Astrocyte (in vitro differentiated cells and primary cell): Measurements from ENCODE around the gene ARHGAP28. TPM values are rescaled to one million over a fixed set of nuclear protein-coding genes. Genes with fewer than 3 reads are reported as not detected.

ENCODE experiments used
- DNase-seq: peaks from one replicate; pipeline ENCODE4 v3.0.0-alpha.2; 2010; ENCODE audit warnings: low read depth
- FAIRE-seq: peaks from 2 replicates; lab custom pipeline; 2011; peaks lifted over from hg19 to GRCh38; lab: Jason Lieb, UNC
- H2AFZ ChIP-seq: 2 replicates; pipeline ENCODE4 v1.6.0; 2012; ENCODE audit warnings: low read depth, low read length, inconsistent platforms
- H3K27ac ChIP-seq: 2 replicates; pipeline ENCODE4 v1.5.1; 2011; ENCODE audit warnings: low read depth, low read length, inconsistent platforms
- H3K27me3 ChIP-seq: 2 replicates; pipeline ENCODE4 v1.6.0; 2011; ENCODE audit warnings: low read length, inconsistent platforms; ENCODE audit not compliant: insufficient read depth
- H3K36me3 ChIP-seq: 2 replicates; pipeline ENCODE4 v1.5.1; 2011; ENCODE audit warnings: low read length, inconsistent platforms; ENCODE audit not compliant: insufficient read depth
- H3K4me1 ChIP-seq: 2 replicates; pipeline ENCODE4 v1.5.1; 2011; ENCODE audit warnings: low read length, inconsistent platforms; ENCODE audit not compliant: insufficient read depth
- H3K4me2 ChIP-seq: 2 replicates; pipeline ENCODE4 v1.6.0; 2012; ENCODE audit warnings: low read length, inconsistent platforms
- H3K4me3 ChIP-seq: 2 replicates; pipeline ENCODE4 v1.5.1; 2011; ENCODE audit warnings: low read depth, mild to moderate bottlenecking, low read length, inconsistent platforms; ENCODE audit not compliant: insufficient read depth
- H3K79me2 ChIP-seq: 2 replicates; pipeline ENCODE4 v1.6.0; 2012; ENCODE audit warnings: mild to moderate bottlenecking, low read length, inconsistent platforms; ENCODE audit not compliant: insufficient read depth
- H3K9ac ChIP-seq: 2 replicates; pipeline ENCODE4 v1.6.0; 2012; ENCODE audit warnings: mild to moderate bottlenecking, low read length, inconsistent platforms
- H3K9me3 ChIP-seq: 2 replicates; pipeline ENCODE4 v1.5.1; 2012; ENCODE audit warnings: low read depth, mild to moderate bottlenecking, low read length, inconsistent platforms; ENCODE audit not compliant: insufficient read depth
- H4K20me1 ChIP-seq: 2 replicates; pipeline ENCODE4 v1.6.0; 2012; ENCODE audit warnings: low read length, inconsistent platforms; ENCODE audit not compliant: insufficient read depth
- H3K27ac Mint-ChIP-seq: one replicate; pipeline ENCODE4 v1.8.0; 2021; ENCODE audit warnings: mild to moderate bottlenecking, mixed read lengths; ENCODE audit not compliant: unreplicated experiment
- H3K27me3 Mint-ChIP-seq: one replicate; pipeline ENCODE4 v1.8.0; 2021; ENCODE audit warnings: low read depth, mixed read lengths; ENCODE audit not compliant: unreplicated experiment
- H3K36me3 Mint-ChIP-seq: one replicate; pipeline ENCODE4 v1.8.0; 2021; ENCODE audit warnings: low read depth, mixed read lengths; ENCODE audit not compliant: unreplicated experiment
- H3K4me1 Mint-ChIP-seq: one replicate; pipeline ENCODE4 v1.8.0; 2021; ENCODE audit warnings: low read depth, mixed read lengths; ENCODE audit not compliant: unreplicated experiment
- H3K4me3 Mint-ChIP-seq: one replicate; pipeline ENCODE4 v1.8.0; 2021; ENCODE audit warnings: mild to moderate bottlenecking, moderate library complexity, mixed read lengths; ENCODE audit not compliant: unreplicated experiment
- H3K9me3 Mint-ChIP-seq: one replicate; pipeline ENCODE4 v1.8.0; 2021; ENCODE audit warnings: mild to moderate bottlenecking, mixed read lengths; ENCODE audit not compliant: unreplicated experiment
- EZH2 ChIP-seq: IDR thresholded peaks from 2 replicates; pipeline ENCODE4 v1.6.1; 2012; ENCODE audit warnings: mild to moderate bottlenecking, low read length, inconsistent platforms; ENCODE audit not compliant: insufficient read depth
- total RNA-seq: library from RNA; stranded (reverse); gene quantifications from 2 replicates; pipeline ENCODE4 v1.2.1, GENCODE V29; 2021
- TF ChIP-seq, protein P1 (sequence below): IDR thresholded peaks from 2 replicates; pipeline ENCODE4 v1.5.1; 2011; ENCODE audit warnings: low read depth, mild to moderate bottlenecking, inconsistent platforms, low read length, moderate library complexity; ENCODE audit not compliant: insufficient read depth

ARHGAP28 gene
- total RNA-seq, 1 donor from 2014 or later, result 15.5 TPM

DNA sequence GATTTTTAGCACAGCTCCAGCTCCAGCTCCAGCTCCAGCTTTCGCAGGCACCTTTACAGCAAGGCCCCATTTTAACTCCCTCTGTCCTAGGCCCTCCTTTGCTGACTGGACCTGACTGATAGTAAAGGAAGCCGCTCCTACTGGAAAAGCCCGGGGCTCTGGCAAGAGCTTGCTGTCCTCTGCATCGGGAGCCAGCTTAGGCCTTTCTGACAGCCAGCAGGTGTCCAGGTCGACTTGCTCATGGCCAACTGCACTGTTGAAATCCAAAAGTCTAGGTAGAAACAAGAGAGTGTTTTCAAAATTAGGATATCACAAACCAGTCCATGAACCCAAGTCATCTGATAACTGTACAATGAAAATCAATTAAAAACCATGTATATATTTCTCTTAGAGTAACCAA lies 227.0 kb downstream of the ARHGAP28 start:
- Histone ChIP-seq H3K27me3 (no peaks in the 10 kb centered on the region), H3K9ac (no peak overlapping the region), H3K9me3 (no peaks in the 10 kb centered on the region), H2AFZ (no peak overlapping the region), H3K4me1 (peaks cover 3% of the 10 kb centered on the region), H3K4me3 (no peak overlapping the region), H3K79me2 (no peaks in the 10 kb centered on the region), H4K20me1 (no peaks in the 10 kb centered on the region), H3K4me2 (no peak overlapping the region), H3K27ac (no peak overlapping the region), H3K36me3 (no peaks in the 10 kb centered on the region)
- Mint-ChIP-seq H3K36me3 (peaks cover 19% of the 10 kb centered on the region), H3K4me1 (peaks cover 29% of the 10 kb centered on the region), H3K27me3 (peaks cover 7% of the 10 kb centered on the region), H3K27ac (no peak overlapping the region), H3K4me3 (no peak overlapping the region), H3K9me3 (peaks cover 3% of the 10 kb centered on the region)
- FAIRE-seq (no peak), DNase-seq (no peak)
- TF ChIP-seq EZH2, result no peak
- TF ChIP-seq, protein P1, sequence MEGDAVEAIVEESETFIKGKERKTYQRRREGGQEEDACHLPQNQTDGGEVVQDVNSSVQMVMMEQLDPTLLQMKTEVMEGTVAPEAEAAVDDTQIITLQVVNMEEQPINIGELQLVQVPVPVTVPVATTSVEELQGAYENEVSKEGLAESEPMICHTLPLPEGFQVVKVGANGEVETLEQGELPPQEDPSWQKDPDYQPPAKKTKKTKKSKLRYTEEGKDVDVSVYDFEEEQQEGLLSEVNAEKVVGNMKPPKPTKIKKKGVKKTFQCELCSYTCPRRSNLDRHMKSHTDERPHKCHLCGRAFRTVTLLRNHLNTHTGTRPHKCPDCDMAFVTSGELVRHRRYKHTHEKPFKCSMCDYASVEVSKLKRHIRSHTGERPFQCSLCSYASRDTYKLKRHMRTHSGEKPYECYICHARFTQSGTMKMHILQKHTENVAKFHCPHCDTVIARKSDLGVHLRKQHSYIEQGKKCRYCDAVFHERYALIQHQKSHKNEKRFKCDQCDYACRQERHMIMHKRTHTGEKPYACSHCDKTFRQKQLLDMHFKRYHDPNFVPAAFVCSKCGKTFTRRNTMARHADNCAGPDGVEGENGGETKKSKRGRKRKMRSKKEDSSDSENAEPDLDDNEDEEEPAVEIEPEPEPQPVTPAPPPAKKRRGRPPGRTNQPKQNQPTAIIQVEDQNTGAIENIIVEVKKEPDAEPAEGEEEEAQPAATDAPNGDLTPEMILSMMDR, result no peak

DNA sequence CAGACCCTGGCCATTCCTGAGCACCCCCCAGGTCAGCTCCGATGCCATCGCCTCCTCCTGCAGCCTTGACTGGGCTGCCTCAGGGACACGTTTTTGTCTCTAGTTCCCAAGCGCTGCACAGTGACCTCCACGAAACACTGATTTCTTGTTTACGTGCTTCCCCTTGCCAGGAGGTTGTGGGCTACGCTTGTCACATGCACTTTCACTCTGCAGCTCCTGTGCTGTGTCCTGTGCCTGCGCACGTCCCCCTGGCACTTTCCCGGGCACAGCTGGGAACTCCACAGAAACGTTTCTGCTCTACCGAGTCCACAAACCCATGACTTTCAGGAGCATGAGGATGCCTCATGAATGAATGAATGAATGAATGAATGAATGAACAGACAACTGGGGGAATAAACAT lies 227.5 kb downstream of the ARHGAP28 start:
- H3K4me1 Mint-ChIP-seq, result peaks cover 32% of the 10 kb centered on the region
- Histone ChIP-seq H3K79me2 (no peaks in the 10 kb centered on the region), H4K20me1 (no peaks in the 10 kb centered on the region), H3K4me3 (no peak overlapping the region), H3K36me3 (no peaks in the 10 kb centered on the region), H3K27ac (no peak overlapping the region), H3K9me3 (no peaks in the 10 kb centered on the region), H2AFZ (no peak overlapping the region), H3K4me1 (peaks cover 4% of the 10 kb centered on the region), H3K4me2 (no peak overlapping the region), H3K27me3 (no peaks in the 10 kb centered on the region), H3K9ac (no peak overlapping the region)
- peaks cover 7% of the 10 kb centered on the region for H3K27me3 Mint-ChIP-seq
- peaks cover 17% of the 10 kb centered on the region for H3K36me3 Mint-ChIP-seq
- peak overlapping the region; percentile 66 for H3K27ac Mint-ChIP-seq
- no peak overlapping the region for H3K4me3 Mint-ChIP-seq
- H3K9me3 Mint-ChIP-seq, result peaks cover 2% of the 10 kb centered on the region
- FAIRE-seq, result no peak
- DNase-seq, result no peak
- TF ChIP-seq, protein P1, result no peak
- no peak for TF ChIP-seq EZH2

DNA sequence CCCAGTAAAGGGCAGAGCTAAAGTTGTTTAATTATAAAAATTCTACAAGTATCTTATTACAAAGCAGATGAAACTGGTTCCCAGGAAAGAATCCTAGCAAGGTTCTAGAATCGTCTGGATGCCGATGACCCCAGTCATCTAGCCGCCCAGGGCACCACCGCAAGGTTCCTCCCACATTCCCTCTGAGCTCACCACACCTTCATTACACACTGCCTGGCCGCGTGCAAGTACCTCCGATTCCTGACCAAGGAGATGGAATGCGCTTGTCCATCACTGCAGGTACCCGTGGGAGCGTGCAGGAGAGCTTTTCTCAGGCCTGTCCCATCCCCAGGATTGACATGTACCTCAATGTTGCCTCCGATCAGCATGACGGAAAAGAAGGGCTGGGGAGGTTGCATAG lies 229.6 kb downstream of the ARHGAP28 start:
- TF ChIP-seq EZH2, result no peak
- TF ChIP-seq, protein P1, result no peak

More for the DNA sequence above, 229.6 kb downstream of the ARHGAP28 start:
- Mint-ChIP-seq H3K27me3 (peaks cover 2% of the 10 kb centered on the region), H3K9me3 (no peaks in the 10 kb centered on the region), H3K36me3 (peaks cover 9% of the 10 kb centered on the region), H3K4me3 (peak overlapping the region; percentile 23), H3K4me1 (peaks cover 37% of the 10 kb centered on the region), H3K27ac (peak overlapping the region; percentile 80)
- H3K27me3 ChIP-seq, result no peaks in the 10 kb centered on the region
- H3K4me3 ChIP-seq, result no peak overlapping the region
- H3K9ac ChIP-seq, result no peak overlapping the region
- H3K9me3 ChIP-seq, result no peaks in the 10 kb centered on the region
- H3K4me1 ChIP-seq, result peaks cover 4% of the 10 kb centered on the region
- H3K36me3 ChIP-seq, result no peaks in the 10 kb centered on the region
- H4K20me1 ChIP-seq, result no peaks in the 10 kb centered on the region
- no peak for DNase-seq
- no peak for FAIRE-seq
- H3K79me2 ChIP-seq, result no peaks in the 10 kb centered on the region
- H2AFZ ChIP-seq, result no peak overlapping the region
- no peak overlapping the region for H3K27ac ChIP-seq
- no peak overlapping the region for H3K4me2 ChIP-seq
